HEK293 (cell line): ENCODE results near the gene GALC.
"Not testable (repeated sequence)": the region's sequence is repeated elsewhere in the genome, so short reads cannot be mapped to it uniquely, and the experiment has no call there.

Experiments
- CTCF ChIA-PET: fragments of 350-600 bp; formaldehyde crosslinking; extraction: SDS; loops from one replicate; lab custom pipeline; 2021; ENCODE audit warnings: antibody characterized with exemption; lab: Yijun Ruan, JAX
- POLR2A ChIA-PET: fragments of 300-600 bp; formaldehyde crosslinking; extraction: SDS; loops from one replicate; lab custom pipeline; 2020; ENCODE audit warnings: antibody characterized with exemption, inconsistent platforms; lab: Yijun Ruan, JAX
- H3K27ac ChIP-seq: fragments of 200-500 bp; sonication (Bioruptor generic); 2 replicates; pipeline ENCODE4 v1.5.1; 2014; ENCODE audit warnings: low read depth, low read length, control low read depth, inconsistent platforms; ENCODE audit errors: extremely low read depth
- H3K36me3 ChIP-seq, 2 experiments: fragments of 200-500 bp in 1 of 2; sonication (Bioruptor generic) in 1 of 2; 1 replicate in 1 of 2; 2 replicates in 1 of 2; pipeline ENCODE4 v1.5.1; 2014 to 2017; ENCODE audit warnings: inconsistent platforms in 2 of 2, low read length in 2 of 2; ENCODE audit not compliant: control insufficient read depth in 2 of 2, insufficient read depth in 1 of 2
- H3K4me1 ChIP-seq: fragments of 200-500 bp; sonication (Bioruptor generic); 2 replicates; pipeline ENCODE4 v1.5.1; 2014; ENCODE audit warnings: mild to moderate bottlenecking, low read length, inconsistent platforms; ENCODE audit not compliant: control insufficient read depth, insufficient read depth
- H3K4me3 ChIP-seq: 2 replicates; pipeline ENCODE4 v1.5.1; 2011; ENCODE audit warnings: low read depth, mild to moderate bottlenecking, control low read depth, low read length, moderate library complexity
- H3K9me3 ChIP-seq: fragments of 200-500 bp; sonication (Bioruptor generic); 2 replicates; pipeline ENCODE4 v1.5.1; 2014; ENCODE audit warnings: low read depth, low read length, inconsistent platforms; ENCODE audit not compliant: control insufficient read depth, insufficient read depth
- BCL6B ChIP-seq: fragments of 450-650 bp; formaldehyde crosslinking; IDR thresholded peaks from 2 replicates; pipeline ENCODE4 v1.5.1; 2017; ENCODE audit warnings: missing biosample characterization, missing genetic modification characterization
- HOXD13 ChIP-seq: sonication (generic); formaldehyde crosslinking; IDR thresholded peaks from 2 replicates; pipeline ENCODE4 v1.8.0; 2022; ENCODE audit warnings: missing genetic modification reagents, borderline replicate concordance
- OSR2 ChIP-seq: fragments of 450-650 bp; formaldehyde crosslinking; IDR thresholded peaks from 2 replicates; pipeline ENCODE4 v1.5.1; 2016; ENCODE audit warnings: missing biosample characterization, missing genetic modification characterization
- SCRT1 ChIP-seq: fragments of 450-650 bp; formaldehyde crosslinking; IDR thresholded peaks from 2 replicates; pipeline ENCODE4 v1.5.1; 2016; ENCODE audit warnings: missing biosample characterization, missing genetic modification characterization, borderline replicate concordance
- ZFP69B ChIP-seq: fragments of 450-650 bp; formaldehyde crosslinking; IDR thresholded peaks from 2 replicates; pipeline ENCODE4 v1.5.1; 2016; ENCODE audit warnings: missing biosample characterization, missing genetic modification characterization
- ZNF112 ChIP-seq: fragments of 450-650 bp; formaldehyde crosslinking; IDR thresholded peaks from 2 replicates; pipeline ENCODE4 v1.5.0; 2017; ENCODE audit warnings: missing biosample characterization, missing genetic modification characterization
- ZNF114 ChIP-seq: fragments of 450-650 bp; formaldehyde crosslinking; IDR thresholded peaks from 2 replicates; pipeline ENCODE4 v1.5.0; 2017; ENCODE audit warnings: missing biosample characterization, missing genetic modification characterization
- ZNF155 ChIP-seq: fragments of 450-650 bp; formaldehyde crosslinking; IDR thresholded peaks from 2 replicates; pipeline ENCODE4 v1.5.1; 2016; ENCODE audit warnings: missing biosample characterization, missing genetic modification characterization
- ZNF157 ChIP-seq: fragments of 450-650 bp; formaldehyde crosslinking; IDR thresholded peaks from 2 replicates; pipeline ENCODE4 v1.5.1; 2016; ENCODE audit warnings: missing biosample characterization, missing genetic modification characterization
- ZNF16 ChIP-seq: fragments of 450-650 bp; formaldehyde crosslinking; IDR thresholded peaks from 2 replicates; pipeline ENCODE4 v1.5.1; 2016; ENCODE audit warnings: low read depth, missing biosample characterization, missing genetic modification characterization
- ZNF175 ChIP-seq: fragments of 450-650 bp; formaldehyde crosslinking; IDR thresholded peaks from 2 replicates; pipeline ENCODE4 v1.5.1; 2016; ENCODE audit warnings: missing biosample characterization, missing genetic modification characterization
- ZNF214 ChIP-seq: fragments of 450-650 bp; formaldehyde crosslinking; IDR thresholded peaks from 2 replicates; pipeline ENCODE4 v1.5.1; 2017; ENCODE audit warnings: missing biosample characterization, mild to moderate bottlenecking, missing genetic modification characterization, borderline replicate concordance
- ZNF362 ChIP-seq: fragments of 450-650 bp; formaldehyde crosslinking; IDR thresholded peaks from 2 replicates; pipeline ENCODE4 v1.5.1; 2016; ENCODE audit warnings: missing biosample characterization, missing genetic modification characterization
- ZNF529 ChIP-seq: fragments of 450-650 bp; formaldehyde crosslinking; IDR thresholded peaks from 2 replicates; pipeline ENCODE4 v1.5.1; 2017; ENCODE audit warnings: missing genetic modification characterization, missing biosample characterization; ENCODE audit not compliant: insufficient replicate concordance
- ZNF561 ChIP-seq: fragments of 450-650 bp; IDR thresholded peaks from 2 replicates; pipeline ENCODE4 v1.5.1; 2018; ENCODE audit warnings: missing biosample characterization, missing genetic modification characterization, borderline replicate concordance
- ZNF621 ChIP-seq: fragments of 450-650 bp; formaldehyde crosslinking; IDR thresholded peaks from 2 replicates; pipeline ENCODE4 v1.5.1; 2017; ENCODE audit warnings: missing biosample characterization, missing genetic modification characterization
- ZNF629 ChIP-seq: fragments of 450-650 bp; formaldehyde crosslinking; IDR thresholded peaks from 2 replicates; pipeline ENCODE4 v1.5.1; 2017; ENCODE audit warnings: missing biosample characterization, missing genetic modification characterization
- ZNF777 ChIP-seq: fragments of 450-650 bp; formaldehyde crosslinking; IDR thresholded peaks from 2 replicates; pipeline ENCODE4 v1.5.1; 2017; ENCODE audit warnings: missing biosample characterization, missing genetic modification characterization, borderline replicate concordance

GALC gene

GRCh38 chr14:88030079-88030478 is 37.1 kb upstream of the GALC start (continued):
- no peak for TF ChIP-seq ZNF621 (tag by site-specific recombination)
- no peak for TF ChIP-seq ZNF561 (tag by site-specific recombination)

- Histone ChIP-seq H3K36me3 (no peaks in the 10 kb centered on the region), H3K4me3 (no peak overlapping the region)
- no peak for TF ChIP-seq ZNF175 (tag by site-specific recombination)
- TF ChIP-seq ZNF112 (tag by site-specific recombination), result no peak
- TF ChIP-seq, all 188 proteins: peak for 0
- H3K4me1 ChIP-seq, result no peaks in the 10 kb centered on the region
- POLR2A ChIA-PET, result no interaction called here
- CTCF ChIA-PET, result interaction anchor here (1.4 to 1.5 kb wide), 2 partner anchors 12 to 83 kb away, joined by 3 to 4 read pairs; no protein-coding TSS in a partner anchor
- no peaks in the 10 kb centered on the region for H3K9me3 ChIP-seq
- H3K27ac ChIP-seq, result no peak overlapping the region
Measured at GRCh38 chr14:88029500-88029899, 36.5 kb upstream of the GALC start.

GRCh38 chr14:88026890-88027289 is 33.9 kb upstream of the GALC start:
- H3K9me3 ChIP-seq, result no peaks in the 10 kb centered on the region
- TF ChIP-seq ZNF214 (no peak), ZFP69B (tag by site-specific recombination) (no peak), ZNF529 (no peak), ZNF114 (no peak), SCRT1 (tag by site-specific recombination) (no peak), ZNF157 (no peak), HOXD13 (no peak), ZNF16 (tag by site-specific recombination) (no peak), OSR2 (tag by site-specific recombination) (no peak), ZNF629 (no peak)
- TF ChIP-seq, all 188 proteins: peak for 0
- H3K36me3 ChIP-seq, result no peaks in the 10 kb centered on the region
- POLR2A ChIA-PET, result no interaction called here
- no peak overlapping the region for H3K27ac ChIP-seq
- no peaks in the 10 kb centered on the region for H3K4me1 ChIP-seq
- CTCF ChIA-PET, result interaction anchor here (0.7 kb wide), 1 partner anchor 590 kb away, joined by 3 read pairs; no protein-coding TSS in a partner anchor
- no peak overlapping the region for H3K4me3 ChIP-seq

- POLR2A ChIA-PET, result no interaction called here
- TF ChIP-seq ZNF777 (tag by site-specific recombination), result no peak
- no peak for TF ChIP-seq ZNF362 (tag by site-specific recombination)
- TF ChIP-seq BCL6B, result no peak
- no peak for TF ChIP-seq ZNF155 (tag by site-specific recombination)
Measured at GRCh38 chr14:88025313-88025712, 32.3 kb upstream of the GALC start.

GRCh38 chr14:88024252-88025086 is 31.5 kb upstream of the GALC start:
- POLR2A ChIA-PET, H3K4me1 ChIP-seq, H3K4me3 ChIP-seq, H3K36me3 ChIP-seq, H3K9me3 ChIP-seq, CTCF ChIA-PET, H3K27ac ChIP-seq: not testable (repeated sequence)

More at GRCh38 chr14:88025313-88025712, 32.3 kb upstream of the GALC start:
- H3K9me3 ChIP-seq, result no peaks in the 10 kb centered on the region
- H3K4me1 ChIP-seq, result no peaks in the 10 kb centered on the region
- CTCF ChIA-PET, result no interaction called here
- H3K27ac ChIP-seq, result no peak overlapping the region
- H3K4me3 ChIP-seq, result no peak overlapping the region
- H3K36me3 ChIP-seq, result no peaks in the 10 kb centered on the region
